HCT116 (cell line): Measurements from ENCODE around the gene CNTNAP2. TPM values are rescaled to one million over a fixed set of nuclear protein-coding genes. Genes with fewer than 3 reads are reported as not detected.

ENCODE experiments used
- ATAC-seq: fragments of 200-7000 bp; cut with Tn5 transposase; 2 replicates; pipeline ENCODE4 v1.9.1; 2020; ENCODE audit warnings: mild to moderate bottlenecking, moderate library complexity
- BruUV-seq: library from RNA; stranded (reverse); fragments of 400-500 nt; replicated peaks from 2 replicates; lab custom pipeline; 2021; lab: Mats Ljungman, UMichigan
- CTCF ChIA-PET: fragments of 300-600 bp; sonication (Branson Sonifier 250); formaldehyde crosslinking; loops from one replicate; lab custom pipeline; 2021; ENCODE audit warnings: antibody characterized with exemption; lab: Charles Lee
- POLR2A ChIA-PET: fragments of 300-600, 350-600 bp; sonication (Branson Sonifier 250); formaldehyde crosslinking; loops from one replicate; lab custom pipeline; 2021; ENCODE audit warnings: antibody characterized with exemption; lab: Charles Lee
- RAD21 ChIA-PET, 2 experiments: fragments of 300-600 bp; sonication (Branson Sonifier 250); formaldehyde crosslinking; loops; one replicate each; lab custom pipeline; 2023; ENCODE audit warnings: low total read pairs in 2 of 2; ENCODE audit not compliant: uncharacterized antibody in 2 of 2, unreplicated experiment in 2 of 2, low non-redundant PET in 1 of 2; lab: Charles Lee
- DNase-seq: peaks from one replicate; pipeline ENCODE4 v3.0.0-alpha.2; 2010; ENCODE audit warnings: low read depth, low spot score
- H2AFZ ChIP-seq: fragments of 200-600 bp; shearing (Covaris generic), sonication (generic); 2 replicates; pipeline ENCODE4 v1.6.1; 2017; ENCODE audit warnings: low read depth, mixed run types, mixed read lengths, antibody characterized with exemption, low read length; ENCODE audit not compliant: poor library complexity, severe bottlenecking
- H3K27ac ChIP-seq: 2 replicates; pipeline ENCODE4 v1.5.1; 2012; ENCODE audit warnings: low read depth, low read length
- H3K27me3 ChIP-seq: fragments of 200-600 bp; sonication (generic); 2 replicates; pipeline ENCODE4 v1.6.1; 2016; ENCODE audit warnings: mixed run types, low read length, mixed read lengths; ENCODE audit not compliant: insufficient read depth
- H3K36me3 ChIP-seq, 2 experiments: fragments of 200-500 bp in 1 of 2; fragments of 200-600 bp in 1 of 2; sonication (Bioruptor generic) in 1 of 2; sonication (generic) in 1 of 2; 2 replicates each; pipeline versions ENCODE4 v1.5.1 to v1.6.1; 2014 to 2016; ENCODE audit warnings: low read length in 2 of 2, inconsistent platforms in 1 of 2, mixed read lengths in 1 of 2, mixed run types in 1 of 2; ENCODE audit not compliant: insufficient read depth in 2 of 2, control insufficient read depth in 1 of 2
- H3K4me1 ChIP-seq, 2 experiments: fragments of 200-600 bp in 1 of 2; sonication (generic) in 1 of 2; 2 replicates each; pipeline versions ENCODE4 v1.5.1 to v1.6.1; 2012 to 2017; ENCODE audit warnings: low read length in 2 of 2, inconsistent platforms in 1 of 2, mild to moderate bottlenecking in 1 of 2, mixed read lengths in 1 of 2, mixed run types in 1 of 2, moderate library complexity in 1 of 2; ENCODE audit not compliant: insufficient read depth in 2 of 2, control insufficient read depth in 1 of 2
- H3K4me2 ChIP-seq: fragments of 200-600 bp; sonication (generic); 2 replicates; pipeline ENCODE4 v1.6.1; 2017; ENCODE audit warnings: mixed run types, low read length, mixed read lengths
- H3K4me3 ChIP-seq, 2 experiments: fragments of 200-600 bp in 1 of 2; sonication (generic) in 1 of 2; replicated peaks in 1 of 2; 2 replicates each; pipeline ENCODE4 v1.5.1; 2011 to 2016; ENCODE audit warnings: low read length in 2 of 2, control low read depth in 1 of 2, low read depth in 1 of 2, mild to moderate bottlenecking in 1 of 2, mixed read lengths in 1 of 2, mixed run types in 1 of 2
- H3K79me2 ChIP-seq: fragments of 200-600 bp; sonication (generic); 2 replicates; pipeline ENCODE4 v1.6.1; 2017; ENCODE audit warnings: mild to moderate bottlenecking, mixed run types, low read length, moderate library complexity, mixed read lengths; ENCODE audit not compliant: insufficient read depth
- H3K9ac ChIP-seq: fragments of 200-600 bp; sonication (generic); 2 replicates; pipeline ENCODE4 v1.6.1; 2016; ENCODE audit warnings: low read length, mixed read lengths
- H3K9me2 ChIP-seq: fragments of 200-600 bp; sonication (generic), shearing (Covaris generic); 2 replicates; pipeline ENCODE4 v1.6.1; 2017; ENCODE audit warnings: mixed run types, mild to moderate bottlenecking, moderate library complexity; ENCODE audit not compliant: insufficient read depth
- H3K9me3 ChIP-seq, 2 experiments: fragments of 200-500 bp in 1 of 2; fragments of 200-600 bp in 1 of 2; sonication (Bioruptor generic) in 1 of 2; sonication (generic) in 1 of 2; 2 replicates each; pipeline ENCODE4 v1.6.1; 2014 to 2017; ENCODE audit warnings: low read length in 2 of 2, mixed read lengths in 2 of 2, inconsistent platforms in 1 of 2, low read depth in 1 of 2, mild to moderate bottlenecking in 1 of 2, mixed run types in 1 of 2, moderate library complexity in 1 of 2; ENCODE audit not compliant: control insufficient read depth in 1 of 2, insufficient read depth in 1 of 2
- H4K20me1 ChIP-seq: fragments of 200-600 bp; sonication (generic), shearing (Covaris generic); 2 replicates; pipeline ENCODE4 v1.6.1; 2017; ENCODE audit warnings: mixed run types, mild to moderate bottlenecking, moderate library complexity; ENCODE audit not compliant: insufficient read depth
- ATF3 ChIP-seq: IDR thresholded peaks from 2 replicates; pipeline ENCODE4 v1.6.1; 2012
- CEBPB ChIP-seq: IDR thresholded peaks from 2 replicates; pipeline ENCODE4 v1.6.1; 2012; ENCODE audit warnings: low read depth
- ELF1 ChIP-seq: IDR thresholded peaks from 2 replicates; pipeline ENCODE4 v1.6.1; 2012; ENCODE audit warnings: low read depth, borderline replicate concordance
- EZH2 ChIP-seq: fragments of 200-600 bp; sonication (generic); IDR thresholded peaks from 2 replicates; pipeline ENCODE4 v1.6.1; 2017; ENCODE audit warnings: antibody characterized with exemption, mixed run types
- FOSL1 ChIP-seq: IDR thresholded peaks from 2 replicates; pipeline ENCODE4 v1.6.1; 2012; ENCODE audit warnings: low read depth
- JUND ChIP-seq: IDR thresholded peaks from 2 replicates; pipeline ENCODE4 v1.6.1; 2012
- POLR2A ChIP-seq: IDR thresholded peaks from 2 replicates; pipeline ENCODE4 v1.7.0; 2011; ENCODE audit warnings: borderline replicate concordance; ENCODE audit not compliant: insufficient read depth, insufficient read length; ENCODE audit errors: extremely low read depth
- POLR2AphosphoS5 ChIP-seq: IDR thresholded peaks from 2 replicates; pipeline ENCODE4 v1.6.1; 2011; ENCODE audit warnings: mild to moderate bottlenecking, low read depth, low read length, moderate library complexity
- REST ChIP-seq: IDR thresholded peaks from 2 replicates; pipeline ENCODE4 v1.6.1; 2012; ENCODE audit warnings: low read depth
- SP1 ChIP-seq: IDR thresholded peaks from 2 replicates; pipeline ENCODE4 v1.6.1; 2012; ENCODE audit warnings: low read depth
- ZBTB33 ChIP-seq: IDR thresholded peaks from 2 replicates; pipeline ENCODE4 v1.6.1; 2011; ENCODE audit warnings: mild to moderate bottlenecking, low read length, moderate library complexity; ENCODE audit not compliant: insufficient replicate concordance; ENCODE audit errors: extremely low read depth
- ZFX ChIP-seq: fragments of 450-650 bp; IDR thresholded peaks from 2 replicates; pipeline ENCODE4 v1.6.1; 2017
- intact Hi-C: fragments of 100-400 bp; cut with micrococcal nuclease; formaldehyde crosslinking; loops from 2 replicates; pipeline ENCODE4 v1.10.0; 2022
- total RNA-seq: library from RNA; stranded (reverse); gene quantifications from one replicate; pipeline ENCODE4 v1.2.1, GENCODE V29; 2021; ENCODE audit not compliant: unreplicated experiment

The CNTNAP2 gene
- total RNA-seq, 1 experiment from 2014 or later, result 0.37 TPM

- H3K27me3 ChIP-seq, result peaks cover 68% of the 10 kb centered on the region
- no peaks in the 10 kb centered on the region for H3K79me2 ChIP-seq
- H3K36me3 ChIP-seq, result no peaks in the 10 kb centered on the region
- no peak overlapping the region for H3K9ac ChIP-seq
- ChIA-PET POLR2A (no interaction called here), CTCF (no interaction called here), RAD21 (no interaction called here)
- no peak overlapping the region for H3K4me2 ChIP-seq
- no peaks in the 10 kb centered on the region for H3K9me2 ChIP-seq
- H3K27ac ChIP-seq, result no peak overlapping the region
- no peaks in the 10 kb centered on the region for H4K20me1 ChIP-seq
- no peaks in the 10 kb centered on the region for H3K9me3 ChIP-seq
- BruUV-seq, result no TSS peak
- intact Hi-C loops, result no loop called here
- peaks cover 0 to 11% of the 10 kb centered on the region in 2 experiments; a peak in 2 of 4 replicates for H3K4me1 ChIP-seq
- ATAC-seq, result no peak
- no peak overlapping the region for H3K4me3 ChIP-seq
- no peak overlapping the region for H2AFZ ChIP-seq
- DNase-seq, result no peak
- TF ChIP-seq POLR2AphosphoS5 (no peak), FOSL1 (no peak), ATF3 (no peak), ZFX (no peak), CEBPB (no peak), EZH2 (no peak), REST (no peak), POLR2A (no peak), ELF1 (no peak), JUND (no peak), ZBTB33 (no peak), SP1 (no peak)
Measured at GRCh38 chr7:148337995-148338747, 2221.6 kb downstream of the CNTNAP2 start.
